Measurements from ENCODE around the gene SH3GLB2. TPM values are rescaled to one million over a fixed set of nuclear protein-coding genes. Genes with fewer than 3 reads are reported as not detected.

SH3GLB2 gene
- total and polyA plus RNA-seq, 10 of the 15 experiments (the other 5 are each of a cell fraction or from before 2014, with no cell fraction given): 0.21 to 61.3 (median 30.8) TPM

DNA sequence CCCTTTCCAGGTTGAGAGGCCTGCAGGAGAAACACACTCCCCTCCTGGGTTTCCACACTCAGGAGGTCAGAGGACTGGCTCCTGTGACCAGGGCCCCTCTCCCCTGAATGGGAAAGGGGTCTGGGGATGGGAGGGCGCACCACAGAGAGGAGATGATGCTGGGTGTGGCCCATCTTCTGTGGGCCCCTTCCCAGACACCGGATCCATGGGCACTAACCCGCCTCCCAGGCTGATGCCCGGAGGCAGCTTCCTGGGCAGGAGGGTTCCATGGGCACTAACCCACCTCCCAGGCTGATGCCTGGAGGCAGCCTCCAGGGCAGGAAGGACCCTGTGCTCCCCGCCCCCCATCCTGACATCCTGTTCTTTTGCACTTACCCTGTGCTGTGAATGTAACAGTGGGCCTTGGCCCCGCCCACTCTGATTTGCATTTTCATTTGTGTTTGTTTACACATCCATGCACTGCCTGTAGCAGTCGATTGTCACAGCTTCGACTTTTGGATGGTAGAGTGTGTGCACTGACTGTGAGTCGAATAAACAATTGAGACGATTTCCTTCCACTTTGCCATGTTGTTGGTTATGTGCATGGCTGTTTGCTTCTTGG is 43.5 kb upstream of the SH3GLB2 start (continued):
- TF ChIP-seq, protein P1, sequence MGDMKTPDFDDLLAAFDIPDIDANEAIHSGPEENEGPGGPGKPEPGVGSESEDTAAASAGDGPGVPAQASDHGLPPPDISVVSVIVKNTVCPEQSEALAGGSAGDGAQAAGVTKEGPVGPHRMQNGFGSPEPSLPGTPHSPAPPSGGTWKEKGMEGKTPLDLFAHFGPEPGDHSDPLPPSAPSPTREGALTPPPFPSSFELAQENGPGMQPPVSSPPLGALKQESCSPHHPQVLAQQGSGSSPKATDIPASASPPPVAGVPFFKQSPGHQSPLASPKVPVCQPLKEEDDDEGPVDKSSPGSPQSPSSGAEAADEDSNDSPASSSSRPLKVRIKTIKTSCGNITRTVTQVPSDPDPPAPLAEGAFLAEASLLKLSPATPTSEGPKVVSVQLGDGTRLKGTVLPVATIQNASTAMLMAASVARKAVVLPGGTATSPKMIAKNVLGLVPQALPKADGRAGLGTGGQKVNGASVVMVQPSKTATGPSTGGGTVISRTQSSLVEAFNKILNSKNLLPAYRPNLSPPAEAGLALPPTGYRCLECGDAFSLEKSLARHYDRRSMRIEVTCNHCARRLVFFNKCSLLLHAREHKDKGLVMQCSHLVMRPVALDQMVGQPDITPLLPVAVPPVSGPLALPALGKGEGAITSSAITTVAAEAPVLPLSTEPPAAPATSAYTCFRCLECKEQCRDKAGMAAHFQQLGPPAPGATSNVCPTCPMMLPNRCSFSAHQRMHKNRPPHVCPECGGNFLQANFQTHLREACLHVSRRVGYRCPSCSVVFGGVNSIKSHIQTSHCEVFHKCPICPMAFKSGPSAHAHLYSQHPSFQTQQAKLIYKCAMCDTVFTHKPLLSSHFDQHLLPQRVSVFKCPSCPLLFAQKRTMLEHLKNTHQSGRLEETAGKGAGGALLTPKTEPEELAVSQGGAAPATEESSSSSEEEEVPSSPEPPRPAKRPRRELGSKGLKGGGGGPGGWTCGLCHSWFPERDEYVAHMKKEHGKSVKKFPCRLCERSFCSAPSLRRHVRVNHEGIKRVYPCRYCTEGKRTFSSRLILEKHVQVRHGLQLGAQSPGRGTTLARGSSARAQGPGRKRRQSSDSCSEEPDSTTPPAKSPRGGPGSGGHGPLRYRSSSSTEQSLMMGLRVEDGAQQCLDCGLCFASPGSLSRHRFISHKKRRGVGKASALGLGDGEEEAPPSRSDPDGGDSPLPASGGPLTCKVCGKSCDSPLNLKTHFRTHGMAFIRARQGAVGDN (IDR thresholded peaks at IDR 0.05): no peak
- TF ChIP-seq, protein P2, sequence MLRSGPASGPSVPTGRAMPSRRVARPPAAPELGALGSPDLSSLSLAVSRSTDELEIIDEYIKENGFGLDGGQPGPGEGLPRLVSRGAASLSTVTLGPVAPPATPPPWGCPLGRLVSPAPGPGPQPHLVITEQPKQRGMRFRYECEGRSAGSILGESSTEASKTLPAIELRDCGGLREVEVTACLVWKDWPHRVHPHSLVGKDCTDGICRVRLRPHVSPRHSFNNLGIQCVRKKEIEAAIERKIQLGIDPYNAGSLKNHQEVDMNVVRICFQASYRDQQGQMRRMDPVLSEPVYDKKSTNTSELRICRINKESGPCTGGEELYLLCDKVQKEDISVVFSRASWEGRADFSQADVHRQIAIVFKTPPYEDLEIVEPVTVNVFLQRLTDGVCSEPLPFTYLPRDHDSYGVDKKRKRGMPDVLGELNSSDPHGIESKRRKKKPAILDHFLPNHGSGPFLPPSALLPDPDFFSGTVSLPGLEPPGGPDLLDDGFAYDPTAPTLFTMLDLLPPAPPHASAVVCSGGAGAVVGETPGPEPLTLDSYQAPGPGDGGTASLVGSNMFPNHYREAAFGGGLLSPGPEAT (IDR thresholded peaks at IDR 0.05; ENCODE audit: low read depth): no peak

DNA sequence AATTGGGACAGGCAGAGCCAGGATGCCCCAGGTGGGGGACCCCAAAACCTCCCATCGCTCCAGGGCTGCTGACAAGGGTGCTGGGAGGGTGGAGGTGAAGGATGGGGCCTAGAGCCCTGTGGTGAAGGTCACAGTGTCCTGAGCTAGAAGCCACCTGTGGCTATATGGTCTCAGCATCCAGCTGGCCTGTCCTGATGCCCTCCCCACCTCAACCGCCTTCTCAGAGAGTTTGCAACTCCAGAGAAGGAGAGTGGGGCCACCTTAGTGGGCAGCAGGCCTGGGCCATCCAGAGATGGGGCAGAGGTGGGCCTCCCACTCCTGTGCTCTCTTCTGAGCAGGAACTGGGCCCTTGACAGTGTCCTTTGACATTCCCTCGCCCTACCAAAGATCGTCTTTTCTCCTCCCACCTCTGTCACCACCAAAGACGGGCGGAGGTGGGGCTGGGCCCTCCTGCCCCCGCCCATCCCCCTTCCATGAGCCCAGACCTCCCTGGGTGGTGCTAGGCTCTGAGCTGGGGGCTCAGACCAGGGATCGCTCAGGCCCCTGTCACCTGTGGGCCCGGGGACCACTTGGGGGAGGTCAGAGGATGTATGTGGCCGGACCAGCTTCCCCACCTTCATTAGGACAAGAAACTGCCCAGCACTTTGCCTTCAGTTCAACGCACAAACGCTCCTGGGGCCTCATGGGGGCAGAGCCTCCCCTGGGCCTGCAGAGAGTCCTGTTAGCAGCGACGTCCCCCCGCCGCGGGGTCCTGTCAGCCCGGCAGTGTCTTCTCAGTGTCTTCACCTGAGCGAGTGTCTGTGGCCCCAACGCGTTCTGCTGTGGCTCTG is 42.8 kb upstream of the SH3GLB2 start:
- H4K20me1 ChIP-seq (ENCODE audit: control insufficient read depth, insufficient read depth): no peaks in the 10 kb centered on the region
- peaks cover 12% of the 10 kb centered on the region for H3K4me1 ChIP-seq (ENCODE audit: control insufficient read depth, insufficient read depth, low read length)
- H3K4me2 ChIP-seq (ENCODE audit: control insufficient read depth, insufficient read depth): no peak overlapping the region
- ATAC-seq (no peak), FAIRE-seq (no peak), DNase-seq (ENCODE audit: low read depth, low spot score) (no peak)
- no peaks in the 10 kb centered on the region for H3K79me2 ChIP-seq (ENCODE audit: control insufficient read depth, insufficient read depth, low read length)
- 91% methylated on average over 20 of the region's 21 CpGs for WGBS (ENCODE audit: insufficient coverage, insufficient replicate concordance, low lambda C conversion rate, missing lambda C conversion rate)
- no peak overlapping the region for H3K27ac ChIP-seq (ENCODE audit: control insufficient read depth, insufficient read depth)
- ChIA-PET SMC1A (ENCODE audit: uncharacterized antibody, unreplicated experiment) (no interaction called here), RAD21 (ENCODE audit: unreplicated experiment) (no interaction called here), POLR2A (no interaction called here), CTCF (no interaction called here)
- H3K36me3 ChIP-seq (ENCODE audit: control insufficient read depth in 2 of 2, insufficient read depth in 2 of 2, low read length in 1 of 2): no peaks in the 10 kb centered on the region; a peak in 2 of 4 replicates
- no peak overlapping the region for H2AFZ ChIP-seq (ENCODE audit: control insufficient read depth, low read depth, low read length)
- intact Hi-C loops (cut with micrococcal nuclease; ENCODE audit: unreplicated experiment): no loop called here
- no peak overlapping the region for H3K4me3 ChIP-seq
- no peak overlapping the region for H3K9ac ChIP-seq (ENCODE audit: control insufficient read depth, insufficient read depth, low read length)
- BruUV-seq (replicated peaks): no TSS peak
- H3K9me3 ChIP-seq (replicated peaks; ENCODE audit: control insufficient read depth, insufficient read depth, low read length): no peaks in the 10 kb centered on the region
- no peaks in the 10 kb centered on the region for H3K27me3 ChIP-seq (replicated peaks in 1 of 2; ENCODE audit: control insufficient read depth in 2 of 2, insufficient read depth in 2 of 2, low read length in 1 of 2)
- in situ Hi-C loops (cut with MboI): no loop called here
- TF ChIP-seq CREM (IDR thresholded peaks at IDR 0.05; ENCODE audit: low read depth) (no peak), EGR1 (IDR thresholded peaks at IDR 0.05; ENCODE audit: borderline replicate concordance in 1 of 2, low read depth in 2 of 2, low read length in 2 of 2) (no peak), SUZ12 (IDR thresholded peaks at IDR 0.05; ENCODE audit: unreplicated experiment) (no peak), STAT1 (conservative IDR thresholded peaks at IDR 0.05) (no peak), HDAC2 (IDR thresholded peaks at IDR 0.05) (no peak), TCF7 (IDR thresholded peaks at IDR 0.05; ENCODE audit: borderline replicate concordance) (no peak), EZH2 (IDR thresholded peaks at IDR 0.05; ENCODE audit: borderline replicate concordance, control insufficient read depth, low read depth, low read length) (no peak), PAX5 (IDR thresholded peaks at IDR 0.05; ENCODE audit: borderline replicate concordance, low read depth, low read length) (no peak), KDM1A (IDR thresholded peaks at IDR 0.05; ENCODE audit: borderline replicate concordance) (no peak)
- TF ChIP-seq, protein P3, sequence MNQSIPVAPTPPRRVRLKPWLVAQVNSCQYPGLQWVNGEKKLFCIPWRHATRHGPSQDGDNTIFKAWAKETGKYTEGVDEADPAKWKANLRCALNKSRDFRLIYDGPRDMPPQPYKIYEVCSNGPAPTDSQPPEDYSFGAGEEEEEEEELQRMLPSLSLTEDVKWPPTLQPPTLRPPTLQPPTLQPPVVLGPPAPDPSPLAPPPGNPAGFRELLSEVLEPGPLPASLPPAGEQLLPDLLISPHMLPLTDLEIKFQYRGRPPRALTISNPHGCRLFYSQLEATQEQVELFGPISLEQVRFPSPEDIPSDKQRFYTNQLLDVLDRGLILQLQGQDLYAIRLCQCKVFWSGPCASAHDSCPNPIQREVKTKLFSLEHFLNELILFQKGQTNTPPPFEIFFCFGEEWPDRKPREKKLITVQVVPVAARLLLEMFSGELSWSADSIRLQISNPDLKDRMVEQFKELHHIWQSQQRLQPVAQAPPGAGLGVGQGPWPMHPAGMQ (IDR thresholded peaks at IDR 0.05; ENCODE audit: borderline replicate concordance): no peak
- TF ChIP-seq, protein P4, sequence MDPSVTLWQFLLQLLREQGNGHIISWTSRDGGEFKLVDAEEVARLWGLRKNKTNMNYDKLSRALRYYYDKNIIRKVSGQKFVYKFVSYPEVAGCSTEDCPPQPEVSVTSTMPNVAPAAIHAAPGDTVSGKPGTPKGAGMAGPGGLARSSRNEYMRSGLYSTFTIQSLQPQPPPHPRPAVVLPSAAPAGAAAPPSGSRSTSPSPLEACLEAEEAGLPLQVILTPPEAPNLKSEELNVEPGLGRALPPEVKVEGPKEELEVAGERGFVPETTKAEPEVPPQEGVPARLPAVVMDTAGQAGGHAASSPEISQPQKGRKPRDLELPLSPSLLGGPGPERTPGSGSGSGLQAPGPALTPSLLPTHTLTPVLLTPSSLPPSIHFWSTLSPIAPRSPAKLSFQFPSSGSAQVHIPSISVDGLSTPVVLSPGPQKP (IDR thresholded peaks at IDR 0.05; ENCODE audit: low read depth, low read length): no peak
